Breast epithelium (tissue), 3 donors: ENCODE measurements around the gene POLR2L.

ENCODE experiments used
- CTCF ChIP-seq, 3 donors: fragments of 450-650 bp; IDR thresholded peaks; one replicate each; pipeline ENCODE4 v1.5.1; 2016 to 2017; ENCODE audit warnings: antibody characterized with exemption in 3 of 3, mild to moderate bottlenecking in 3 of 3, moderate library complexity in 3 of 3
- POLR2A ChIP-seq: fragments of 450-650 bp; IDR thresholded peaks from one replicate; pipeline ENCODE4 v1.6.1; 2016; ENCODE audit warnings: antibody characterized with exemption, mild to moderate bottlenecking, moderate library complexity
- POLR2AphosphoS5 ChIP-seq, 3 donors: sonication (generic); formaldehyde crosslinking; IDR thresholded peaks; one replicate each; pipeline ENCODE4 v1.6.1; 2017; ENCODE audit warnings: antibody characterized with exemption in 3 of 3

DNA sequence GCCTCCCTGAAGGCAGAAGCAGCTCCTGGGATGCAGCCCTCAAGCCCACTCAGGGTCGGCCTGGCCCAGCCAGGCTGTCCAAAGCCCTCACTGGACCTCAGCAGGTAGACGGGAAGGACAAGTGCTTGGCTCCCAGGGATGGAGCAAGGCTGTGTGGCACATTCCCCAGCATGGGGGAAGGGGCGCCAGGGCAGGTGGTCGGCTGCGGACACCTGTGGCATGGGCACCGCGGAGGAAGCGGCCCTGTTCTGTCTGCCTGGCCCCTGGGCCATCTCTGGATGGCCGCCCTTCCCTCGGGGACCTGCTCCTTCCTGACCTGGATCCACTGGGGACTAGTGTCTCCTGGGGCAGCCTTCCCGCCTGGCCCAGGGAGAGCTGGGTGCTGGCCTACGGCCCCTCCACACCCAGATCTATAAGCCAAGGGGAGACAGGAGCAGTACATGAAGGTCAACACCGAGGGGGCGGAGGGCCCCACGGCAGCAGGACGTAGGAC lies 42.3 kb upstream of the POLR2L start:
- TF ChIP-seq CTCF (IDR thresholded peaks at IDR 0.05), result no peak
- TF ChIP-seq POLR2A, result no peak
- no peak for TF ChIP-seq POLR2AphosphoS5 (IDR thresholded peaks at IDR 0.05)
